ENCODE measurements around the gene MED26. TPM values are rescaled to one million over a fixed set of nuclear protein-coding genes. Genes with fewer than 3 reads are reported as not detected.
A peak's percentile ranks its signal among the peaks of the same experiment; 100 is the strongest.

MED26 gene
- total and polyA plus RNA-seq, 2 of the 13 experiments (the other 11 are each of a cell fraction or from before 2014, with no cell fraction given), result 3.5 to 3.8 TPM

DNA sequence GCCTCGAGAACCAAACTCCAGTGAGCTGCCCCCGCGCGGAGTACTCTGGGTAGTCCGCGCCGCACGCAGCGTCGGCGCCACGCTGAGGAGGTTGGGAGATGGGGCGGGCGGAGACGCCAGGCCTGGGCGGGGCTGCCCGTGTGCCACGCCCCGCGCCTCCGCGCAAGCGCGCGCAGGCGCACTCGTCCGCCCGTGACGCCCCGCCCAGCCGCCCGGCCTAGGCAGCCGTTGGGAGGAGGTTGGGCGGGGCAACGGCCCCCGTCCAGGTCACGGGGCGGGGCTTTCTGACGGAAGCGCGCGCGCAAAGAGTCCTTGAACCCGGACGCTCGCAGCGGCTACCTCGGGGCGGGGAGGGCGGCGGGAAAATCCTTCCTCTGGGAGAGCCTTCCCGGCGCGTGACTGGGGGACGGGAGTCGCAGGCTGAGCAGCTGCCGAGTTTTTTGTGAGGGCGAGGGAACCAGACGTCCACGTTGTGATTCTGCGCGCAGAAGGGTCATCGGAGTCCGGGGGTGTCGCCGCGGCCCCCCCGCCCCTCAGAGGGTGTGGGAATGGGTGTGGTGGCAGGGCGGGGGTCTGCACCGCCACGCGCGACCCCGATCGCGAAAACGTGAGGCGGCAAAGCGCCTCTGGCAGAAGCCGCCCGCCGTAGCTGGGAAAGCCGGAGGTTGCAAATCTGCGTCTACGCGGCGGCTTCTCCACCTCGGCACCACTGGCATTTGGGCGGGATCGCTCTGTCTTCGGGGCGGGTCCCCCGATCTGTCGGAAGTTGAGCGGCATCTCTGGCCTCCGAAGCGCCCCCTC, at the start of gene MED26 (continued):
- TF ChIP-seq, protein P1, sequence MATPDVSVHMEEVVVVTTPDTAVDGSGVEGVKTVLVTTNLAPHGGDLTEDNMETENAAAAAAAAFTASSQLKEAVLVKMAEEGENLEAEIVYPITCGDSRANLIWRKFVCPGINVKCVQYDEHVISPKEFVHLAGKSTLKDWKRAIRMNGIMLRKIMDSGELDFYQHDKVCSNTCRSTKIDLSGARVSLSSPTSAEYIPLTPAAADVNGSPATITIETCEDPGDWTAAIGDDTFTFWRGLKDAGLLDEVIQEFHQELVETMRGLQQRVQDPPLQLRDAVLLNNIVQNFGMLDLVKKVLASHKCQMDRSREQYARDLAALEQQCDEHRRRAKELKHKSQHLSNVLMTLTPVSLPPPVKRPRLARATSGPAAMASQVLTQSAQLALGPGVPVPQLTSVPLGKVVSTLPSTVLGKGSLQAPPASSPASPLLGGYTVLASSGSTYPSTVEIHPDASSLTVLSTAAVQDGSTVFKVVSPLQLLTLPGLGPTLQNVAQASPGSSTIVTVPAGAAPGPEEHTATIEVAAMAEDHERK (CRISPR knock-in tag; IDR thresholded peaks at IDR 0.05; ENCODE audit: low read depth), result peak; percentile 83
- TF ChIP-seq, protein P2, sequence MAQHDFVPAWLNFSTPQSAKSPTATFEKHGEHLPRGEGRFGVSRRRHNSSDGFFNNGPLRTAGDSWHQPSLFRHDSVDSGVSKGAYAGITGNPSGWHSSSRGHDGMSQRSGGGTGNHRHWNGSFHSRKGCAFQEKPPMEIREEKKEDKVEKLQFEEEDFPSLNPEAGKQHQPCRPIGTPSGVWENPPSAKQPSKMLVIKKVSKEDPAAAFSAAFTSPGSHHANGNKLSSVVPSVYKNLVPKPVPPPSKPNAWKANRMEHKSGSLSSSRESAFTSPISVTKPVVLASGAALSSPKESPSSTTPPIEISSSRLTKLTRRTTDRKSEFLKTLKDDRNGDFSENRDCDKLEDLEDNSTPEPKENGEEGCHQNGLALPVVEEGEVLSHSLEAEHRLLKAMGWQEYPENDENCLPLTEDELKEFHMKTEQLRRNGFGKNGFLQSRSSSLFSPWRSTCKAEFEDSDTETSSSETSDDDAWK (CRISPR knock-in tag; IDR thresholded peaks at IDR 0.05), result no peak
- TF ChIP-seq TSC22D2 (CRISPR knock-in tag; IDR thresholded peaks at IDR 0.05; ENCODE audit: borderline replicate concordance) (no peak; the same call in 1 of the 2 replicates), ZNF430 (CRISPR knock-in tag; IDR thresholded peaks at IDR 0.05) (peak; percentile 28; the same call in 1 of the 2 replicates), ZNF20 (CRISPR knock-in tag; IDR thresholded peaks at IDR 0.05) (no peak; the same call in 1 of the 2 replicates), ZNF670 (CRISPR knock-in tag; IDR thresholded peaks at IDR 0.05; ENCODE audit: borderline replicate concordance) (peak; percentile 71; the same call in 1 of the 2 replicates), TARDBP (CRISPR knock-in tag; IDR thresholded peaks at IDR 0.05) (no peak), NFYB (CRISPR knock-in tag; IDR thresholded peaks at IDR 0.05) (no peak), RARA (CRISPR knock-in tag; IDR thresholded peaks at IDR 0.05) (peak; percentile 56), NONO (IDR thresholded peaks at IDR 0.05) (no peak), NONO (CRISPR knock-in tag; conservative IDR thresholded peaks at IDR 0.05) (peak; percentile 81), NR2C2 (CRISPR knock-in tag; IDR thresholded peaks at IDR 0.05; ENCODE audit: borderline replicate concordance) (peak; percentile 98), CC2D1A (CRISPR knock-in tag; IDR thresholded peaks at IDR 0.05) (no peak), ZFP36 (IDR thresholded peaks at IDR 0.05; ENCODE audit: borderline replicate concordance, low read depth, low read length, partially characterized antibody) (no peak), AHR (CRISPR knock-in tag; IDR thresholded peaks at IDR 0.05) (peak; percentile 35; the same call in 1 of the 2 replicates), FOXJ3 (CRISPR knock-in tag; IDR thresholded peaks at IDR 0.05; ENCODE audit: borderline replicate concordance) (no peak), ZNF614 (CRISPR knock-in tag; IDR thresholded peaks at IDR 0.05; ENCODE audit: borderline replicate concordance) (0 out of 2 replicates have a peak, but pooled peaks have one; percentile 12), BORCS8-MEF2B (CRISPR knock-in tag; IDR thresholded peaks at IDR 0.05) (peak; percentile 63; the same call in 1 of the 2 replicates), ZNF781 (CRISPR knock-in tag; IDR thresholded peaks at IDR 0.05; ENCODE audit: borderline replicate concordance, not compliant biosample characterization) (peak; percentile 49), ZNF850 (CRISPR knock-in tag; conservative IDR thresholded peaks at IDR 0.05) (no peak)
- TF ChIP-seq, protein P3, sequence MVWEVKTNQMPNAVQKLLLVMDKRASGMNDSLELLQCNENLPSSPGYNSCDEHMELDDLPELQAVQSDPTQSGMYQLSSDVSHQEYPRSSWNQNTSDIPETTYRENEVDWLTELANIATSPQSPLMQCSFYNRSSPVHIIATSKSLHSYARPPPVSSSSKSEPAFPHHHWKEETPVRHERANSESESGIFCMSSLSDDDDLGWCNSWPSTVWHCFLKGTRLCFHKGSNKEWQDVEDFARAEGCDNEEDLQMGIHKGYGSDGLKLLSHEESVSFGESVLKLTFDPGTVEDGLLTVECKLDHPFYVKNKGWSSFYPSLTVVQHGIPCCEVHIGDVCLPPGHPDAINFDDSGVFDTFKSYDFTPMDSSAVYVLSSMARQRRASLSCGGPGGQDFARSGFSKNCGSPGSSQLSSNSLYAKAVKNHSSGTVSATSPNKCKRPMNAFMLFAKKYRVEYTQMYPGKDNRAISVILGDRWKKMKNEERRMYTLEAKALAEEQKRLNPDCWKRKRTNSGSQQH (CRISPR knock-in tag; IDR thresholded peaks at IDR 0.05; ENCODE audit: low read depth), result peak; percentile 85
- TF ChIP-seq, protein P4, sequence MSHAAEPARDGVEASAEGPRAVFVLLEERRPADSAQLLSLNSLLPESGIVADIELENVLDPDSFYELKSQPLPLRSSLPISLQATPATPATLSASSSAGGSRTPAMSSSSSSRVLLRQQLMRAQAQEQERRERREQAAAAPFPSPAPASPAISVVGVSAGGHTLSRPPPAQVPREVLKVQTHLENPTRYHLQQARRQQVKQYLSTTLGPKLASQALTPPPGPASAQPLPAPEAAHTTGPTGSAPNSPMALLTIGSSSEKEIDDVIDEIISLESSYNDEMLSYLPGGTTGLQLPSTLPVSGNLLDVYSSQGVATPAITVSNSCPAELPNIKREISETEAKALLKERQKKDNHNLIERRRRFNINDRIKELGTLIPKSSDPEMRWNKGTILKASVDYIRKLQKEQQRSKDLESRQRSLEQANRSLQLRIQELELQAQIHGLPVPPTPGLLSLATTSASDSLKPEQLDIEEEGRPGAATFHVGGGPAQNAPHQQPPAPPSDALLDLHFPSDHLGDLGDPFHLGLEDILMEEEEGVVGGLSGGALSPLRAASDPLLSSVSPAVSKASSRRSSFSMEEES (CRISPR knock-in tag; IDR thresholded peaks at IDR 0.05), result peak; percentile 81
- TF ChIP-seq, protein P5, sequence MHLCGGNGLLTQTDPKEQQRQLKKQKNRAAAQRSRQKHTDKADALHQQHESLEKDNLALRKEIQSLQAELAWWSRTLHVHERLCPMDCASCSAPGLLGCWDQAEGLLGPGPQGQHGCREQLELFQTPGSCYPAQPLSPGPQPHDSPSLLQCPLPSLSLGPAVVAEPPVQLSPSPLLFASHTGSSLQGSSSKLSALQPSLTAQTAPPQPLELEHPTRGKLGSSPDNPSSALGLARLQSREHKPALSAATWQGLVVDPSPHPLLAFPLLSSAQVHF (CRISPR knock-in tag; IDR thresholded peaks at IDR 0.05), result 0 out of 2 replicates have a peak, but pooled peaks have one; percentile 60
